SK-N-MC (cell line): ENCODE measurements around the gene GH2.

Source experiments
- DNase-seq: peaks from one replicate; pipeline ENCODE4 v3.0.0-alpha.2; 2011; ENCODE audit warnings: low read depth, low spot score
- H3K27ac ChIP-seq: fragments of 200-600 bp; sonication (generic); 2 replicates; pipeline ENCODE4 v1.5.1; 2016; ENCODE audit warnings: mixed run types
- H3K36me3 ChIP-seq: fragments of 200-600 bp; sonication (generic); 2 replicates; pipeline ENCODE4 v1.6.1; 2017; ENCODE audit warnings: antibody characterized with exemption, low read length, mixed read lengths; ENCODE audit not compliant: insufficient read depth
- H3K4me3 ChIP-seq: fragments of 200-600 bp; sonication (generic); 2 replicates; pipeline ENCODE4 v1.5.1; 2016
- H3K9ac ChIP-seq: fragments of 200-600 bp; sonication (generic); 2 replicates; pipeline ENCODE4 v1.8.0; 2017; ENCODE audit warnings: mixed run types, mixed read lengths; ENCODE audit not compliant: insufficient read length
- H3K9me3 ChIP-seq: fragments of 200-600 bp; sonication (generic); 2 replicates; pipeline ENCODE4 v1.6.1; 2017; ENCODE audit warnings: low read depth, mild to moderate bottlenecking, antibody characterized with exemption, low read length, moderate library complexity, mixed read lengths
- EZH2 ChIP-seq: fragments of 200-600 bp; sonication (generic); IDR thresholded peaks from one replicate; pipeline ENCODE4 v1.6.1; 2017; ENCODE audit warnings: antibody characterized with exemption
- FOXP2 ChIP-seq: optimal IDR thresholded peaks from 2 replicates; pipeline ENCODE3; 2011; ENCODE audit warnings: mild to moderate bottlenecking, moderate library complexity; ENCODE audit not compliant: insufficient read depth; ENCODE audit errors: extremely low read length, control extremely low read depth
- POLR2AphosphoS5 ChIP-seq: IDR thresholded peaks from 2 replicates; pipeline ENCODE4 v1.6.1; 2012; ENCODE audit warnings: mild to moderate bottlenecking, low read depth, low read length, borderline replicate concordance

The GH2 gene

GRCh38 chr17:63881935-63882601 lies at the start of gene GH2:
GH2 (minus strand) TSS chr17:63881944; CDS start chr17:63881801, 143 bp downstream.
- TF ChIP-seq FOXP2 = no peak
- no peak for TF ChIP-seq EZH2
- no peak for TF ChIP-seq POLR2AphosphoS5
- H3K27ac ChIP-seq = no peak within 1 kb of the TSS
- H3K9ac ChIP-seq = no peak within 1 kb of the TSS
- no peaks in the 10 kb centered on the region for H3K9me3 ChIP-seq
- no peak within 1 kb of the TSS for H3K4me3 ChIP-seq
- DNase-seq = no peak
- H3K36me3 ChIP-seq = no peaks in the 10 kb centered on the region

GRCh38 chr17:63930951-63931575 lies 49.3 kb upstream of the GH2 start:
- no peak overlapping the region for H3K4me3 ChIP-seq
- no peaks in the 10 kb centered on the region for H3K9me3 ChIP-seq
- no peak overlapping the region for H3K27ac ChIP-seq
- H3K36me3 ChIP-seq = no peaks in the 10 kb centered on the region
- no peak overlapping the region for H3K9ac ChIP-seq
- no peak for DNase-seq
- TF ChIP-seq POLR2AphosphoS5 (no peak), FOXP2 (no peak), EZH2 (no peak)

GRCh38 chr17:63929860-63930766 lies 48.4 kb upstream of the GH2 start:
- Histone ChIP-seq H3K9ac (no peak overlapping the region), H3K27ac (no peak overlapping the region), H3K36me3 (no peaks in the 10 kb centered on the region), H3K4me3 (no peak overlapping the region), H3K9me3 (no peaks in the 10 kb centered on the region)
- DNase-seq = no peak
- TF ChIP-seq POLR2AphosphoS5 = no peak
- no peak for TF ChIP-seq EZH2
- TF ChIP-seq FOXP2 = no peak

- Histone ChIP-seq H3K9me3 (no peaks in the 10 kb centered on the region), H3K4me3 (no peak overlapping the region), H3K27ac (no peak overlapping the region), H3K9ac (no peak overlapping the region), H3K36me3 (no peaks in the 10 kb centered on the region)
- no peak for DNase-seq
- TF ChIP-seq POLR2AphosphoS5 = no peak
- no peak for TF ChIP-seq FOXP2
- no peak for TF ChIP-seq EZH2
Observed at GRCh38 chr17:63928966-63929695, 47.4 kb upstream of the GH2 start.

DNA sequence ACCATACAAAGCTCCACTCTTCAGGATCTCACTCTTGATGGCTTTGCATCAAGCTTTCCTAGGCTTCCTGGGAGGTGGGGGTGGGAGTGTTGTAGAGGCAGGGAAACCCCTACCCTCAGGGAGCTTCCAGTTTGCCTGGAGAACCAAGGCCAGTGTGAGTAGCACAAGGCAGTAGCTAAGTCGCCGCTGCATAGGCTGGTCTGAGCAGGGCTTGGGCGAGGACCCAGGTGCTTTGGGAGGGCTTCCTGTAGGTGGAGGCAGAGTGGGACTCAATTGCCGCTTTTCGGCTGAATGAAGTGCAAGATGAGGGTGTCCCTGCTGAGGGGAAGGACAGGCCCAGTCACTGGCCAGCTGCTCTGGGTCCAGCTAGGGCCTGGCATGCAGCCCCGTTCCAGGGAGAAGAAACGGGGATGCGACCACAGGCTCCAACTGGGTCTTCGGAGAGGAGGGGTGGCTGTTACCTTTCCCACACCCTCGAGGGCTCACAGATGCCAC lies 46.5 kb upstream of the GH2 start:
- Histone ChIP-seq H3K4me3 (no peak overlapping the region), H3K9ac (no peak overlapping the region), H3K27ac (no peak overlapping the region), H3K9me3 (no peaks in the 10 kb centered on the region), H3K36me3 (no peaks in the 10 kb centered on the region)
- no peak for DNase-seq
- TF ChIP-seq FOXP2 (no peak), EZH2 (no peak), POLR2AphosphoS5 (no peak)

DNA sequence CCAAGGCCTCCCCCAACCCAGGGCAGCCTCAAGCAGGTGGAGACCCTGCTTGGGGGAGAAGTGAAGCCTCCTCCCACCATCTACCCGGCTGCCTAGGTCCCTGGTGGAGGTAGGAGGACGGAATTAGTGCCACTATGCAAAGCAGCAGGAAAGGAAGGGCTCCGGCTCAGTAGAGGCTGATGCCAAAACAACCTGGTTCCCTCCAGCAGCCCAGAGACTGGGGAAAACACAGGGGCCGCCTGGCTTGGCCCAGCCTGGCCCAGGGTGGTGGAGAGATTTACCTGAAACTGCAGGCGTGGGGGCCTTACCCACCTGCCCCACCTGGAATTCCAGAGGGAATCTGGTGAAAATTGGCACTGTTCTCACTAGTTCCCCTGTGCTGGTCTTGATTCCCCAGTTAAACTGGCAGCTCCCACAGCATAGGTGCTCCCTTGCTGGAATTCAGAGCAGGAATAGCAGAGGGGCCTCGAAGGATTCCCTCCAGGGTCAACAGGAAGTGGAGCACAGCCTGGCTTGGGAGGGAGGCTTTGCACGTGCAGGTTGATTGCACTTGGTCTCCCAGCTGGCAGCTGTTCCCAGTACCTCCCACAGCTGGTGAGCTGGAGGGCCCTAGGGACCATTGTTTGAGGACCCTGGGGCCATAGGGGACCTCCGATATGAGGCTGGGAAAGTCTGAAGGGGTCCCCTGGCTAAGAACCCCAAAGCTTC lies 45.9 kb upstream of the GH2 start:
- Histone ChIP-seq H3K4me3 (no peak overlapping the region), H3K27ac (no peak overlapping the region), H3K36me3 (no peaks in the 10 kb centered on the region), H3K9me3 (no peaks in the 10 kb centered on the region), H3K9ac (no peak overlapping the region)
- no peak for TF ChIP-seq POLR2AphosphoS5
- TF ChIP-seq EZH2 = no peak
- no peak for TF ChIP-seq FOXP2
- DNase-seq = no peak

GRCh38 chr17:63926164-63926563 lies 44.4 kb upstream of the GH2 start:
- TF ChIP-seq POLR2AphosphoS5 = no peak
- TF ChIP-seq EZH2 = no peak
- no peak overlapping the region for H3K4me3 ChIP-seq
- no peak overlapping the region for H3K9ac ChIP-seq
- no peak overlapping the region for H3K27ac ChIP-seq
- no peaks in the 10 kb centered on the region for H3K9me3 ChIP-seq
- H3K36me3 ChIP-seq = no peaks in the 10 kb centered on the region
- DNase-seq = no peak
